CD4-positive, alpha-beta T cell treated with Interleukin-2 at 100 ng/mL for 4 hours (primary cell): ENCODE results near the gene GNAS.
"Not testable (repeated sequence)": the region's sequence is repeated elsewhere in the genome, so short reads cannot be mapped to it uniquely, and the experiment has no call there.

Experiments used
- DNase-seq: peaks from one replicate; pipeline ENCODE4 v3.0.0-alpha.2; 2020; ENCODE audit warnings: low spot score

Gene GNAS

GRCh38 chr20:58927490-58928061, 75.1 kb downstream of the GNAS start:
- no peak for DNase-seq

GRCh38 chr20:58930496-58930895, 78.0 kb downstream of the GNAS start:
- no peak for DNase-seq

- DNase-seq: no peak
These were observed 79.7 kb downstream of the GNAS start for GRCh38 chr20:58932170-58932569.

- DNase-seq: no peak
These were observed 85.6 kb downstream of the GNAS start for GRCh38 chr20:58938078-58938477.

GRCh38 chr20:58938541-58938940, 86.0 kb downstream of the GNAS start:
- DNase-seq: no peak

- DNase-seq: no peak
These were observed 89.0 kb downstream of the GNAS start for GRCh38 chr20:58941471-58941870.

- no peak for DNase-seq
These were observed 90.0 kb downstream of the GNAS start for GRCh38 chr20:58942549-58942948.

GRCh38 chr20:58944610-58945009, 92.1 kb downstream of the GNAS start:
- DNase-seq: no peak

- DNase-seq: no peak
These were observed 93.6 kb downstream of the GNAS start for GRCh38 chr20:58945965-58946631.

- not testable (repeated sequence) for DNase-seq
These were observed 95.4 kb downstream of the GNAS start for GRCh38 chr20:58947797-58948388.

- DNase-seq: no peak
These were observed 98.1 kb downstream of the GNAS start for GRCh38 chr20:58950603-58951002.

GRCh38 chr20:58953050-58953449, 100.5 kb downstream of the GNAS start:
- DNase-seq: no peak

GRCh38 chr20:58956078-58956477, 103.6 kb downstream of the GNAS start:
- DNase-seq: no peak

- no peak for DNase-seq
These were observed 107.1 kb downstream of the GNAS start for GRCh38 chr20:58959652-58960051.
